Upper lobe of right lung (tissue), 1 donor: Measurements from ENCODE around the gene ZNF683. TPM values are rescaled to one million over a fixed set of nuclear protein-coding genes. Genes with fewer than 3 reads are reported as not detected.
"Not testable (repeated sequence)": the region's sequence is repeated elsewhere in the genome, so short reads cannot be mapped to it uniquely, and the experiment has no call there.

Experiments used
- ATAC-seq: fragments of 200-7000 bp; cut with Tn5 transposase; one replicate; pipeline ENCODE4 v1.9.1; 2020; ENCODE audit warnings: mild to moderate bottlenecking, moderate library complexity
- DNase-seq: peaks from one replicate; pipeline ENCODE4 v3.0.0-alpha.2; 2020
- H3K27ac ChIP-seq: fragments of 200-600 bp; one replicate; pipeline ENCODE4 v1.8.0; 2022
- H3K27me3 ChIP-seq: fragments of 200-600 bp; one replicate; pipeline ENCODE4 v1.8.0; 2022; ENCODE audit warnings: mild to moderate bottlenecking
- H3K36me3 ChIP-seq: fragments of 200-600 bp; one replicate; pipeline ENCODE4 v1.8.0; 2022
- H3K4me1 ChIP-seq: fragments of 200-600 bp; one replicate; pipeline ENCODE4 v1.8.0; 2022
- H3K4me3 ChIP-seq: fragments of 200-600 bp; one replicate; pipeline ENCODE4 v1.8.0; 2022; ENCODE audit warnings: mild to moderate bottlenecking
- H3K9me3 ChIP-seq: fragments of 200-600 bp; one replicate; pipeline ENCODE4 v1.8.0; 2022
- CTCF ChIP-seq: fragments of 200-600 bp; IDR thresholded peaks from one replicate; pipeline ENCODE4 v1.8.0; 2022; ENCODE audit warnings: antibody characterized with exemption
- intact Hi-C: fragments of 100-400 bp; cut with DNase I; formaldehyde crosslinking; loops from one replicate; pipeline ENCODE4 v1.11.0; 2022
- total RNA-seq: library from RNA; stranded (reverse); fragmentation: NEBNext Ultra II Directional; extraction: Animal tissue kit (Norgen Biotek cat#: 25700); gene quantifications from one replicate; pipeline ENCODE4 v1.2.1, GENCODE V29; 2021
- donor health status: DM: no; HTN: yes; CAD: no; lungs with severe emphysema.

The ZNF683 gene
- total RNA-seq, 1 donor from 2014 or later, result 1.1 TPM

- intact Hi-C loops, result no loop called here
- DNase-seq, result no peak
- H3K27ac ChIP-seq, result no peak overlapping the region
- no peaks in the 10 kb centered on the region for H3K27me3 ChIP-seq
- no peak overlapping the region for H3K4me3 ChIP-seq
- H3K36me3 ChIP-seq, result no peaks in the 10 kb centered on the region
- H3K4me1 ChIP-seq, result peaks cover 16% of the 10 kb centered on the region
- TF ChIP-seq CTCF, result no peak
- peak; percentile 95 for ATAC-seq
- H3K9me3 ChIP-seq, result no peaks in the 10 kb centered on the region
Observed at GRCh38 chr1:26378088-26378878, 5.7 kb upstream of the ZNF683 start.

DNA sequence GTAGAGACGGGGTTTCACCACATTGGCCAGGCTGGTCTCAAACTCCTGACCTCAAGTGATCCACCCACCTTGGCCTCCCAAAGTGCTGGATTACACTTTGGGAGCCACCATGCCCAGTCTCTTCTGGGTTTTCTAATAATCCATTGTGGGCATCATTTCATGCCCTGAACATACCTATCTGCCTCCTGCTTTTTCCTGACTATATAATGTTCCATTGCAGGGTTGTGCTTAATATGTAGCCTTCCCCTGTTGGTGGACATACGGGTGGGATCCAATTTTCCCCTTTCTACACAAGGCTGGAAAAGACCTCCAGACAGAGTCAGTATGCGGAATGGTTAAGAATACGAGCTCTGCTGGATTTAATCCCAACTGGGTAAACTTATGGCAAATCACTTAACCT is 3.5 kb upstream of the ZNF683 start:
- TF ChIP-seq CTCF, result no peak
- no peaks in the 10 kb centered on the region for H3K36me3 ChIP-seq

GRCh38 chr1:26375081-26375480 is 2.5 kb upstream of the ZNF683 start:
- Histone ChIP-seq H3K4me1 (peaks cover 16% of the 10 kb centered on the region), H3K27ac (no peak overlapping the region), H3K4me3 (no peak overlapping the region), H3K27me3 (no peaks in the 10 kb centered on the region), H3K36me3 (no peaks in the 10 kb centered on the region), H3K9me3 (no peaks in the 10 kb centered on the region)
- DNase-seq (no peak), ATAC-seq (no peak)
- no peak for TF ChIP-seq CTCF
- intact Hi-C loops, result no loop called here

More for the DNA sequence above, 3.5 kb upstream of the ZNF683 start:
- no peak overlapping the region for H3K27ac ChIP-seq
- no peak for DNase-seq
- no peaks in the 10 kb centered on the region for H3K9me3 ChIP-seq
- no peak overlapping the region for H3K4me3 ChIP-seq
- H3K27me3 ChIP-seq, result no peaks in the 10 kb centered on the region
- ATAC-seq, result no peak
- intact Hi-C loops, result no loop called here
- peaks cover 16% of the 10 kb centered on the region for H3K4me1 ChIP-seq

DNA sequence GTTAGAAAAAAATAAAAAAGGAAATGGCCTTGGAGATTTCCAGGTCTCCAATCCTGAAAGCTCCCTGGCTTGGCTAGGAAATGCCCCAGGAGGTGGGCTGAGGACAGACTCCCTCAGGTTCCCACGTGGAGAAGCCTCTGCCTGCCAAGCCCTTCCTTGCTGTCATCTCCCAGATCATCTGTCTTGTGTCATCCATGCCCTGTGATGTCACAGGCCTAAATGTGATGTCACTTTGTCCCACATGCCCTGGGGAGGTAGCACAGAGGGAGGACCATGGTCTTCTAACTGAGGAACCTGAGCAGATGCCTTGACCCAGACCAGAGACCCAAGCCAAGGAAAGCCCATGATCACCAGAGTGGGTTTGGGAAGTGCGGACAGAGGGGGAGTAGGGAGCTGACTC is 1.8 kb upstream of the ZNF683 start:
- ATAC-seq, H3K4me3 ChIP-seq, H3K9me3 ChIP-seq, H3K27ac ChIP-seq, DNase-seq, H3K27me3 ChIP-seq, intact Hi-C loops, H3K36me3 ChIP-seq: not testable (repeated sequence)
- peaks cover 16% of the 10 kb centered on the region for H3K4me1 ChIP-seq

DNA sequence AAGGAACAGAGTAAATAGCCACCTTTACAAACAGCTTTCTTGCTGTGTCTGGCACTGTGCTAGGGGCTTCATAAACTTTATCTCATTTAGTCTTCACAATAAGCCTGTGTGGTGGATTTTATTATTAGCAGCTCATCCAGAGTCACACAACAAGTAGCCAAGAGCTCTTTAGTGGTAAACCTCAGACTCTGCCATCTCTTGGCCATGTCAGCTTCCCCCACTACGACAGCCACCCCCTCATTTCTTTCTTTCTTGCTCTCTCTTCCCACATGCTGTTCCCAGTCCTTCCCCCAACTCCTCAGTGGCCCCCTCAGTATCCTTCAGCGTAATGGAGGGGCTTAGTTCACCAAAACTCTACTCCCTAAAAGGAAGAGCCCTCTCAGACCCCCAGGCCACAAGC is 1.2 kb upstream of the ZNF683 start:
- ATAC-seq (no peak), DNase-seq (no peak)
- Histone ChIP-seq H3K36me3 (no peaks in the 10 kb centered on the region), H3K4me1 (peaks cover 13% of the 10 kb centered on the region), H3K27ac (no peak overlapping the region), H3K9me3 (no peaks in the 10 kb centered on the region), H3K4me3 (no peak overlapping the region), H3K27me3 (no peaks in the 10 kb centered on the region)
- no peak for TF ChIP-seq CTCF
- intact Hi-C loops, result no loop called here

GRCh38 chr1:26373281-26373680 is 731 bp upstream of the ZNF683 start:
- no peak for DNase-seq
- TF ChIP-seq CTCF, result no peak
- peaks cover 8% of the 10 kb centered on the region for H3K4me1 ChIP-seq
- H3K27me3 ChIP-seq, result no peaks in the 10 kb centered on the region
- H3K27ac ChIP-seq, result no peak overlapping the region
- no peaks in the 10 kb centered on the region for H3K36me3 ChIP-seq
- no peak overlapping the region for H3K4me3 ChIP-seq
- intact Hi-C loops, result no loop called here
- H3K9me3 ChIP-seq, result no peaks in the 10 kb centered on the region
- ATAC-seq, result no peak
